GM19324 (cell line): ENCODE measurements around the gene MYBPHL.

Experiments
- ATAC-seq: cut with Tn5 transposase; IDR thresholded peaks from one replicate; pipeline ENCODE4 v1.9.1; 2021; ENCODE audit warnings: mild to moderate bottlenecking, moderate library complexity; ENCODE audit not compliant: unreplicated experiment, low FRiP score

Gene MYBPHL

DNA sequence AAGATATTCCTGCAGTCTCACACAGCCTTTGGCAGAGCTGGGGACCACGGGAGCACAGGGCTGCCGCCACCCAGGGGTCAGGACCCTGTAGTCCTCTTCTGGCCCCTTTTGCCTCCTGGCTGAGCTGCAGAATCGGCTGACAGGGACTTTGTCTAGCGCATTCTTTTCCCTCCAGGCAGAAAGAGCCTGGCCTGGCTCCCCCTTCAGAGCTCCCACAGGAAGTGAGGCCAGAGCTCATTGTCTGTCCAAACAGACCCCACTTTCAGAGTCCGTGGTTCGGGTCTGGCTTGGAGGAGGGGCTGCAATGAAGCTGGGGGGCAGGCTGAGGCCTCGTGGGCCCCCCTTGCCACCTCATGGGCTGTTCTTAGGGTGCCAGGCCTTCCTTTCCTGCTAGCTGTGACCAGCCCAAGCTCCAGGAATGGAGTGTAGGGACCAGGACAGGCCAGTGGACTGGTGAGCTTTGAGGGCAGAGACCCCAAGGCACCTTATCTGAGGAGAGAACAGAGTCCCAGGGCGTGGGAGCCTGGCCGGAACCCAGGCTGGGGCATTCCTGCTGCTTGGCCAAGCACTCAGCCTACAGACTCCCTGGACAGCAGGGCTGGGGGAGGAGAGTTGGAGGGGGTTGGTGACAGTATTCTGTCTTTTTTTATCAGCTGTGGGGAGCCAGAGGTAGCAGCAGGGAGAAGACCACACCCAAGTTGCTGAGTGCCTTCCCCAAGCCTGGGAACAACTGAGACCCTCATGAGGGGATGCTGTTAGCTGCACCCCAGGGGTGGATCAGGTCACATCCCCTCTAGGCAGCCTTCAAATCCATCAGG, 52.8 kb downstream of the MYBPHL start:
- no peak for ATAC-seq

- ATAC-seq: no peak
These were observed 53.7 kb downstream of the MYBPHL start for GRCh38 chr1:109252893-109253802.

- no peak for ATAC-seq
These were observed 54.5 kb downstream of the MYBPHL start for GRCh38 chr1:109252167-109252892.

DNA sequence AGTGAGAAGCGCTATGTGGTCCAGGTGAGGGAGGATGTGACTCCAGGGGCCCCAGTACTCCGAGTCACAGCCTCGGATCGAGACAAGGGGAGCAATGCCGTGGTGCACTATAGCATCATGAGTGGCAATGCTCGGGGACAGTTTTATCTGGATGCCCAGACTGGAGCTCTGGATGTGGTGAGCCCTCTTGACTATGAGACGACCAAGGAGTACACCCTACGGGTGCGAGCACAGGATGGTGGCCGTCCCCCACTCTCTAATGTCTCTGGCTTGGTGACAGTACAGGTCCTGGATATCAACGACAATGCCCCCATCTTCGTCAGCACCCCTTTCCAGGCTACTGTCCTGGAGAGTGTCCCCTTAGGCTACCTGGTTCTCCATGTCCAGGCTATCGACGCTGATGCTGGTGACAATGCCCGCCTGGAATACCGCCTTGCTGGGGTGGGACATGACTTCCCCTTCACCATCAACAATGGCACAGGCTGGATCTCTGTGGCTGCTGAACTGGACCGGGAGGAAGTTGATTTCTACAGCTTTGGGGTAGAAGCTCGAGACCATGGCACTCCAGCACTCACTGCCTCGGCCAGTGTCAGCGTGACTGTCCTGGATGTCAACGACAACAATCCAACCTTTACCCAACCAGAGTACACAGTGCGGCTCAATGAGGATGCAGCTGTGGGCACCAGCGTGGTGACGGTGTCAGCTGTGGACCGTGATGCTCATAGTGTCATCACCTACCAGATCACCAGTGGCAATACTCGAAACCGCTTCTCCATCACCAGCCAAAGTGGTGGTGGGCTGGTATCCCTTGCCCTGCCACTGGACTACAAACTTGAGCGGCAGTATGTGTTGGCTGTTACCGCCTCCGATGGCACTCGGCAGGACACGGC, 55.3 kb downstream of the MYBPHL start:
- no peak for ATAC-seq

GRCh38 chr1:109250454-109251276, 56.1 kb downstream of the MYBPHL start:
- no peak for ATAC-seq

- peak; percentile 27 for ATAC-seq
These were observed 57.0 kb downstream of the MYBPHL start for GRCh38 chr1:109249654-109250401.

DNA sequence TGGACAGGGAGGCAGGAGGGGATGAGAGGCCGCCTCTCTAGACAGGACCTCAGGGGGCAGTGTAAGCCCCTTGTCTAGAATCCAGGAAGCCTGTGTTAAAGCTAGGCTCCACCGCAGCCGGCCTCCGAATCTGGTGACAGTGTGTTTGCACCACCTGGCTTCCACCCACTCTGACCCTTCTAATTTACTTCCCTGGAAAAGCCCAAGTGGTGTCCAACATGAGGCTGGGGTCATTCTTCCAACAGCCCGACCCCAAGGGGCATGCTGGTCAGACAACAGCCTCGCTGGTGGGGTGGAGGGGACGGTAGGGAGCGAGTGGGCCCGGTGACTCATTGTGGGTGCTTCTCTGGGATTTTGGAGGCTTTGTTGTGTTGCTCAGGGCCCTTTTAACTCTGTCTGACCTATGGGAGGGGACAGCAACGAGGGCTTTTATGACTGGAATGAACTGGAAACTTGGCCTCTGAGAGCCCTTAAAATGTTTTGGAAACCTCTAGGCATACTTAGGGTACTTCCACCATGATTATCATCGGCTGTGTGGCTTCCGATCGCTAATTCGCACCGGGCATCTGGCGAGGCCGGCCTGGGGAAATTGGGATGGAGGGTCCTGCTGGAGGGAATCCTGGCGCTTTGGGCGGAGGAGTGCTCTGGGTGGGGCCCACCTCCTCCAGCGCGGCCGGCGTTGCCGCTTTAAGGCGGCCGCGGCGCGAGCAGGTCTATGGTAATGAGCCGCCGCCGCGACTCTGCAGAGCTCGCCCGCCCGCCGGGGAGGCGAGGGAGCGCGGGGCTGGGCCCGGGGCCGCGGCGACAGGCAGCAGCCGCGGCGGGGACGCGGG, 57.8 kb downstream of the MYBPHL start, which contains the start of gene CELSR2:
Gene CELSR2 (plus strand): TSS at position 743 of the 833 bp plus-strand sequence. CDS start 541 bp downstream, outside the sequence.
- peak; percentile 54 for ATAC-seq

GRCh38 chr1:109248444-109248796, 58.4 kb downstream of the MYBPHL start:
- no peak for ATAC-seq

DNA sequence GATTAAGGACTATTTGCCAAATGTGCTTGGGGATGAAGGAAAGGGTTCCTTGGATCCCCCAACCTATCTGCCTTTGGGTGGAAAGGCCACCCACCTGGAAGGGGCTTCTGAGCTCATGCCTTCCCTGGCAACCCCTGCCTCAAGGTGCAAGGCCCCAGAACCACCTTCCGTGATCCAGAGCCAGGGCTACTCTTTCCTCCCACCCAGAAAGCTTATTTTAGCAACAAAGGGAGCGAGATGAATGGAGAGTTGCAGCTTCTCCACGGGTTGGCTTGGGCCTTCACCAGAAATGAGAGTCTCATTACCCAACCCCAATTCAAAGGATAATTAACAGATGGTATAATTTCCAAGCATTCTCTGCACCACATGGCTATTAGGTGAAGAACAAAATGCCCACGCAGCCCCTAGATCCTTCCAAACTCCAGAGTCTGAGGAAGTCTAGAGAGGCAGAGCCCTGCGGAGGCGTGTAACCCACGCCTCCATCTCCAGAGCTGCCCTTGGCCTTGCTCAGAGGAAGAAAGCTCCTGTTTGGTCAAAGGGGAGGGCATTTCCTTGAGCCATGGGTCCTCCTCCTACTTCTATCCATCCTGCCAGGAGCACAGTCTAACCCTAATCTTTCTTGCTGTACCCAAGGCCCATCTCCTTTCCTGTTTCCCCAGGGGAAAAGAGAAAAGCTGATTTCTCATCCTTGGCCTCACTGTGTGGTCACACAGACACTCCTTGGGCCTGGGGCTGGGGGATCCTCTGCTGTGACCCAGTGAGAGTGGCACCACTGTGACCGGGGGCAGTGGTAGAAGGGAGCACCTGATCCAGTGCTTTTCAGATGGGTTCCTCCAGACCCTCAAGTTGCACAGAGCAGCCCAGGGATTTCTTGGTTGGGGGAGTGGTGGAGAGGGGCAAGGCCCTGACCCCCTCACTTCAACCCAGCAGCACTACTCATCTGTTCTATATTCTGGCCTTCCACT, 59.1 kb downstream of the MYBPHL start:
- ATAC-seq: no peak

DNA sequence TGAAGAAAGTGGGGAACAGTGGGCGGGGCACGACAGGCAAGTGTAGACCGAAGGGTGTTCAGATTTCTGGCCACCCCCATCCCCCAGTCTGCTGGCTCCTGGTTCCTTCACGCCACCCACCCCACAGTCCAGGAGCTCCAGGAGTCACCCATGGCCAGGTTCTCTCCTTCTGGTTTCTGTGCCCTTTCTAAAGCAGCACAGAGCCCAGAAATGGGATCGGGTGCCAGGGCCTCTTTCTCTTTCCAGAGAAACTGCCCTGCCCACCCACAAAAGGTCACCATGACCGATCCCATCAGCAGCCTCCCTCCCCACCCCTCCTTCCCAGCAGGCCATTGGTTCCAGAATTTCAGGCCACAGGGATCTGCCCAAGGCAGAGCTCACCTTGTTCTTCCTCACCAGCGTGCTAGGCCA, 60.7 kb downstream of the MYBPHL start:
- ATAC-seq: no peak

GRCh38 chr1:109243860-109244552, 62.8 kb downstream of the MYBPHL start:
- no peak for ATAC-seq

DNA sequence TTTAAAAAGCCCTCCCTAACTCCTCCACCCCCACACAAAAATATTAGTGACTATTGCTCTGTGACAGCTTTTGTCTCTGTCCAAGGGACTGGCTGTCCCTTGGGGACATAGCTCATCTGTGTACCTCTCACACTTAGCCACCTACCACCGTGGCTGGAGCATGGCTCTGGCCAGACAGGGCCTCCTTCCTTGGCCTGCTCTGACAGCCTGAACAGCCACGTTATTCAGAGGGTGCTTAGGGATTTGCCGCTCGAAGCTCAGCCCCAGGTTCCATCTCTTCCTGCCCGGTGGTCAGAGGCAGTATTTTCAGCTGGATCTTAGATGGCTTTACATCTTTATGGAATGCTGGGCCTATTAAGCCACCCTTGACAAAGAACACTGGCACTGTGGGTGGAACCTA, 63.6 kb downstream of the MYBPHL start:
- ATAC-seq: no peak

DNA sequence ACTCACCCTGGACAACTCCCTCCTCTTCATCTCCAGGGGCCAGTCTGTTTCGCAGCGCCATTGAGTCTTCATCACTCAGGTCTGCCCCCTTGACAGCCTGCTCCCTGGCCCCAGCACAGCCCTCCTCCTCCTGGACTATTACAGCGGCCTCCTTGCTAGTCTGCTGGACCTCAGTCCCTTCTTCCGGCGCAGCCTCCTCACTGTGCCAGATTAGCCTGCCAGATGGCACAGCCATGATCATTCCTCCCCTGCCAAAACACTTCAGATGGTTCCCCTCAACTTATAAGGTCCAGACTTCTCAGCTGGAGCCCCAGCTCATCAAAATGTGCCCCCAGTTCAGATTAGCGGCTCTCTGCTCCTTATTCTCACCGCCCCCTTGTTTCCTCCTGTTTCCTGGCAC, 64.4 kb downstream of the MYBPHL start:
- ATAC-seq: no peak
